Iris pigment epithelial cell (primary cell): ENCODE results near the gene CHCHD1.
"Not testable (repeated sequence)": the region's sequence is repeated elsewhere in the genome, so short reads cannot be mapped to it uniquely, and the experiment has no call there.

Experiments
- DNase-seq: peaks from one replicate; pipeline ENCODE4 v3.0.0-alpha.2; 2011; ENCODE audit warnings: low read depth

The CHCHD1 gene

DNA sequence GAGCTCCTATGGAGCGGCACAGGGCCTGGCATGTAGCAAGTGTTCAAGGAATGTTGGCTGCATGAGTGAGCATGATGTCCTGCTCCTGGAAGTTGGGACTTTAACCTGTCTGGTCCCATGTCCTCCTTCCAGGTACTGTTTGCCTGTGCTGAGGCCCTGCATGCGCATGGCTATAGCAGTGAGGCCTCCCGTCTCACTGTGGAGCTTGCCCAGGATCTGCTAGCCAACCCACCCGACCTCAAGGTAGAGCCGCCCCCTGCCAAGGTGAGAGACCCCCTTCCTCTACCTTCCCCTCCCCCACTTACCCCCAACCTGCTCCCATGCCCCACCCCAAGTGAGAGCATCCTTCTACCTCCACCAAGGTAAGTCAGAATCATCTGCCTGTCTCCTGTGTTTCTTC is 11.6 kb downstream of the CHCHD1 start:
- DNase-seq, result no peak

DNA sequence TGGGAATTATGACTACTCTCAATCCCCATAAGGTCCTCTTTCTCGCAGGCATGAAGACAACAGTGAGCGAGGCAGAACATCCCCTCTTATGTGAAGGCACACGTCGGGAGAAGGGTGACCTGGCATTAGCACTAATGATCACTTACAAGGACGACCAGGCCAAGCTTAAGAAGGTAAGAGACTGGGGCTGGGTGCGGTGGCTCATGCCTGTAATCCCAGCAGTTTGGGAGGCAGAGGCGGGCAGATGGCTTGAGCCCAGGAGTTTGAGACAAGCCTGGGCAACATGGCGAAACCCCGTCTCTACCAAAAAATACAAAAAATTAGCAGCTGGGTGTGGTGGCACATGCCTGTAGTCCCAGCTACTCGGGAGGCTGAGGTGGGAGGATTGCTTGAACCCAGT is 13.6 kb downstream of the CHCHD1 start:
- DNase-seq, result not testable (repeated sequence)

DNA sequence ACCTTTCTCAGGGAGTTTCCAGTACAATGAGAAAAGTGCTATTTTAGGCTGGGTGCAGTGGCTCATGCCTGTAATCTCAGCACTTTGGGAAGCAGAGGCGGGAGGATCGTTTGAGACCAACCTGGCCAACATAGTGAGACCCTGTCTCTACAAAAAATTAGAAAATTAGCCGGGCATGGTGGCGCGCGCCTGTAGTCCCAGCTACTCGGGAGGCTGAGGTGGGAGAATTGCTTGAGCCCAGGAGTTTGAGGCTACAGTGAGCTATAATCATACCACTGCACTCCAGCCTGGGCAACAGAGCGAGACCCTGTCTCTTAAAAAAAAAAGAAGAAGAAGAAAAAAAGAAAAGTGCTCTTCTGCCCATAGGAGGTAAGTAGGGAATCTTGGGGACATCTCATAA is 14.2 kb downstream of the CHCHD1 start:
- DNase-seq, result not testable (repeated sequence)

DNA sequence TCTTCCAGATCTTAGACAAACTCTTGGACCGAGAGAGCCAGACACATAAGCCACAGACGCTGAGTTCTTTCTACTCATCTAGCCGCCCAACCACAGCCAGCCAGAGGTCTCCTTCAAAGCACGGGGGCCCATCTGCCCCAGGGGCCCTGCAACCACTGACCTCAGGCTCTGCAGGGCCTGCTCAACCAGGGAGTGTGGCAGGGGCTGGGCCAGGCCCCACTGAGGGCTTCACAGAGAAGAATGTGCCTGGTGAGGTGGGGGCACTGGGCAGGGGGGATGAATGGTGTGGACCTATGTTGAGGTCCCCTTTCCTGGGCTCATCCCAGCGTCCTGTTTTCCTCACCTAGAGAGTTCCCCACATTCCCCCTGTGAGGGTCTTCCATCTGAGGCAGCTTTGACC is 14.9 kb downstream of the CHCHD1 start:
- no peak for DNase-seq

DNA sequence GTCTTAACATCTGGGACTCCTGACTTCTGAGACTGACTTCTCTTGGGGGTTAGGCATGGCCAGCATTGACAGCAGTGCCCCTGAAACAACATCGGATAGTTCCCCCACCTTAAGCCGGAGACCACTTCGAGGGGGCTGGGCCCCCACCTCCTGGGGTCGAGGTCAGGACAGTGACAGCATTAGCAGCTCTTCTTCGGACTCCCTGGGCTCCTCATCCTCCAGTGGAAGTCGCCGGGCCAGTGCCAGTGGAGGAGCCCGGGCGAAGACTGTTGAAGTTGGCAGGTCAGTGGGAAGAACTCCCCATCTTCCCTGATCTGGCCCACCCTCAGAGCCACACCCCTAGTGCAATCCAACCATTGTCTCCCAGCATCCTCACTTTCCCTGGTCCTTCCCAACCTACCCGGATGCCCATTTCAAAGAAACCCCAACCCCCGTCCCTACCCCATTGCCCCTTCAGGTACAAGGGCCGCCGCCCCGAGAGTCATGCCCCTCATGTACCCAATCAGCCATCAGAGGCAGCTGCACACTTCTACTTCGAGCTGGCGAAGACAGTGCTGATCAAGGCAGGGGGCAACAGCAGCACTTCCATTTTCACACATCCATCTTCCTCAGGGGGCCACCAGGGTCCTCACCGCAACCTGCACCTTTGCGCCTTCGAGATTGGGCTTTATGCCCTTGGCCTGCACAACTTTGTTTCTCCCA is 15.6 kb downstream of the CHCHD1 start:
- DNase-seq, result no peak

DNA sequence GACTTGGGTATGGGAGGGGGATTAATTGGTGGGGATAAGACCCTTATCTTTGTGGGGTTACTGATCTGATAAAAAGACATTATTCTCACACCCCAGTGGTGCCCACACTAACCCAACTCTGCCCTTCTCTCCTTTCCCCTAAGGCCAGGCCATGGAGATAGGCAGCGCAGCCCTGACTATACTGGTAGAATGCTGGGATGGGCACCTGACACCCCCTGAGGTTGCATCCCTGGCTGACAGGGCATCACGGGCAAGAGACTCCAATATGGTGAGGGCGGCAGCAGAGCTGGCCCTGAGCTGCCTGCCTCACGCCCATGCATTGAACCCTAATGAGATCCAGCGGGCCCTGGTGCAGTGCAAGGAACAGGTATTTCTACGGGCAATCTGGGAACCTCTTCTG is 16.2 kb downstream of the CHCHD1 start:
- DNase-seq, result no peak

DNA sequence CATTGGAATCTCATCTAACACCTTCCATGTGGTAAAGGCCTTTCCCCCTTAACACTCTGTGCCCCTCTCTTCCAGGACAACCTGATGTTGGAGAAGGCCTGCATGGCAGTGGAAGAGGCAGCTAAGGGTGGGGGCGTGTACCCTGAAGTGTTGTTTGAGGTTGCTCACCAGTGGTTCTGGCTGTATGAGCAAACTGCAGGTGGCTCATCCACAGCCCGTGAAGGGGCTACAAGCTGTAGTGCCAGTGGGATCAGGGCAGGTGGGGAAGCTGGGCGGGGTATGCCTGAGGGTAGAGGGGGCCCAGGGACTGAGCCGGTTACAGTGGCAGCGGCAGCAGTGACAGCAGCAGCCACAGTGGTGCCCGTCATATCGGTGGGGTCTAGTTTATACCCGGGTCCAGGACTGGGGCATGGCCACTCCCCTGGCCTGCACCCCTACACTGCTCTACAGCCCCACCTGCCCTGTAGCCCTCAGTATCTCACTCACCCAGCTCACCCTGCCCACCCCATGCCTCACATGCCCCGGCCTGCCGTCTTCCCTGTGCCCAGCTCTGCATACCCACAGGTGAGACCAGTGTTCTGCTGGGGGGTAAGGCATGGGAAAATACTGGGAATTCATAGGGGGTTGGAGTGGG is 17.2 kb downstream of the CHCHD1 start:
- no peak for DNase-seq

DNA sequence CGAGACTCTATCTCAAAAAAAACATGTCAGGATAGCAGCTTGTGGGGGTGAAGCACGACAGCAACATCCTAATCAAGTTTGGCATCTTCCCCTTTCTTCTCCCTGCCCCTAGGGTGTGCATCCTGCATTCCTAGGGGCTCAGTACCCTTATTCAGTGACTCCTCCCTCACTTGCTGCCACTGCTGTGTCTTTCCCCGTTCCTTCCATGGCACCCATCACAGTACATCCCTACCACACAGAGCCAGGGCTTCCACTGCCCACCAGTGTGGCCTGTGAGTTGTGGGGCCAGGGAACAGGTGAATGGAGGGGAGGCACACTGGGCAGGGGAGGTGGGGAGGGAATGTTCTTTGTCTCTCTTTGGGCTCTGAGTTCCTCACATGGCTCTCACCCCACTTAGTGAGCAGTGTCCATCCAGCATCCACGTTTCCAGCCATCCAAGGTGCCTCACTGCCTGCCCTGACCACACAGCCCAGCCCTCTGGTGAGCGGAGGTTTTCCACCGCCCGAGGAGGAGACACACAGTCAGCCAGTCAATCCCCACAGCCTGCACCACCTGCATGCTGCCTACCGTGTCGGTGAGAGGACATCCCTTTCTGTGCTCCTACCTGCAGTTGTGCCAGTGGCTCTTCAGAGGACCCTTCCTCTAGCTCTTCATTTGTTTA is 18.2 kb downstream of the CHCHD1 start:
- no peak for DNase-seq

DNA sequence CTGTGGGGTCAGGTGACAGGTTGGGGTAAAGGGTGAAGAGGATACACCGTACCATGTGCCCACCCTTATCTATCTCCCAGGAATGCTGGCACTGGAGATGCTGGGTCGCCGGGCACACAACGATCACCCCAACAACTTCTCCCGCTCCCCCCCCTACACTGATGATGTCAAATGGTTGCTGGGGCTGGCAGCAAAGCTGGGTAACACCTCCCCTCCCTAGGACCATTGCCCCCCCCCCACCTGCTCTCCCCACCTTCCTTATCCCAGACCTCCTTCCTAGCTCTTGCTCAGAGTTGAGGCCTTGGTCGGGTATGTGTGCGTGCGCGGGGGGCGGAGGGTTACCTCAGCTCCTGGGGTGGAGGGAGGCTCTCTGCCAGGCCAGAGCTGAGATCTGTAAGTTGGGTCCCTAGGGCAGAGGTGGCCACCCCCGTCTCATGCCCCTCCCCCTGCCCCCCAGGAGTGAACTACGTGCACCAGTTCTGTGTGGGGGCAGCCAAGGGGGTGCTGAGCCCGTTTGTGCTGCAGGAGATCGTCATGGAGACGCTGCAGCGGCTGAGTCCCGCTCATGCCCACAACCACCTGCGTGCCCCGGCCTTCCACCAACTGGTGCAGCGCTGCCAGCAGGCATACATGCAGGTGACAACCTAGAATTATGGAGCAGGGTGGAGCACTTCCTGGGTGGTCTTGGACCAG is 18.9 kb downstream of the CHCHD1 start:
- DNase-seq, result no peak

DNA sequence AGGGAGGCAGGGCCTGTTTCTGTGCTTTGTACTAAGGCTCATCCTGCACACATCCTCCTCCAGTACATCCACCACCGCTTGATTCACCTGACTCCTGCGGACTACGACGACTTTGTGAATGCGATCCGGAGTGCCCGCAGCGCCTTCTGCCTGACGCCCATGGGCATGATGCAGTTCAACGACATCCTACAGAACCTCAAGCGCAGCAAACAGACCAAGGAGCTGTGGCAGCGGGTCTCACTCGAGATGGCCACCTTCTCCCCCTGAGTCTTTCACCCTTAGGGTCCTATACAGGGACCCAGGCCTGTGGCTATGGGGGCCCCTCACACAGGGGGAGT is 19.4 kb downstream of the CHCHD1 start:
- no peak for DNase-seq

DNA sequence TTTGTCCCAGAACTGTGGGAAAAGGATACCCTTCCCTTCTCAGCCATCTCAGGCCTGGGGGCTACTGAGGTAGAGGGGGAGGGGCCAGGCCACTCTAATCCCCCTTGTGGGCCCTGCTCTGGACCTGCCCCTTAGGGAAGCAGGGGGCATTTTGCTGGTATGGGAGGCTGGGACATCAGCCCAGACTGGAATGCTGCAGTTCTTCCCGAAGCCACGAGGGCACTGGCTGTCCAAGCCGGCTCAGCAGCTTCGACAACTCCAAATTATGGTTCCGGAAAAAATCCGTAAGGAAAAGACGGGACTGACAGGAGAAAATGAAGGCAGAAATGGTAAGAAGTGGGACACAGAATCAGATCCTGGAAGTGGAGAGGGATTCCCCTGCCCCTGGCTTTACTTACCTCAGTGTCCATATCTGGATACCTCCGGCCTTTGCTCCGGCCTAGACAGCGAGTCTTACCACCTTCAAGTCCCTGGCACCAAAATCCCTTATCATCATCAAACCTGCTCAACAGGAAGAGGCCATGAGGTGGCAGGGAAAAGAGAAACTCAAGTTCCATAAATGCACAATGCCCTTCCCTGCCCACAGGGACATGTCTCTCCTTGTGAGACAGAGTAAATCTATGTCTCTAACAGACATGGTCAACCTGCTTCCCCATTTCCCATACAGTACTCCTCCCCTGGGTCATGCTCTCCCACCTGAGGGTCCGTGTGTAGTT is 20.6 kb downstream of the CHCHD1 start:
- DNase-seq, result no peak

DNA sequence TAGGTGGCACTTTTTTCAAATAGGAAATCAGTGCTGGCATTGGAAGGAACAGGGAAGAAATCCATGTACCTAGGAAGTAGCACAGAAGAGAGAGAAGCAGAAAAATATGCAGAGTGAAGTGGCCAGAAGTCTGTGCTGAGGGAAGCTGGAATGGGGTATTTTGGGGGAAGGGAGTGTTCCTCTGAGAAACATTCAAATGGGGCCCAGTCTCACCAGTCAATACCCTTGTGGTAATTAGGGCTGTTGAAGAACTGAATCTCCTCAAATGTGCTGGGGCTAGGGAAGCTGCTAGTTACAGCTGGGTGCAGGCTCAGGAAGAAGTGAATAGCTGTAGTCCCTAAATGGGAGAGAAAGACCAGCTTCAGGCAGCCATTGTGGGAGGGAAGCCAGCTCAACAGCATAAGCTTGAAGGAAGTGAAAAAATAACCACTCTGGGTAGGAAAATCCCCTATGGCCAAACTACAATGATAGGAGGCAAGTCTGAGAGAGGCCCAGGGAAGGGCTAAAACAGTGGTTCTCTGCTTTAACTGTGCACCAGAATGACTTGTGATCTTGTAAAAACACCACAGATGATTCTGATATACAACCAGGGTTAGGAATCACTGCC is 21.9 kb downstream of the CHCHD1 start:
- no peak for DNase-seq

DNA sequence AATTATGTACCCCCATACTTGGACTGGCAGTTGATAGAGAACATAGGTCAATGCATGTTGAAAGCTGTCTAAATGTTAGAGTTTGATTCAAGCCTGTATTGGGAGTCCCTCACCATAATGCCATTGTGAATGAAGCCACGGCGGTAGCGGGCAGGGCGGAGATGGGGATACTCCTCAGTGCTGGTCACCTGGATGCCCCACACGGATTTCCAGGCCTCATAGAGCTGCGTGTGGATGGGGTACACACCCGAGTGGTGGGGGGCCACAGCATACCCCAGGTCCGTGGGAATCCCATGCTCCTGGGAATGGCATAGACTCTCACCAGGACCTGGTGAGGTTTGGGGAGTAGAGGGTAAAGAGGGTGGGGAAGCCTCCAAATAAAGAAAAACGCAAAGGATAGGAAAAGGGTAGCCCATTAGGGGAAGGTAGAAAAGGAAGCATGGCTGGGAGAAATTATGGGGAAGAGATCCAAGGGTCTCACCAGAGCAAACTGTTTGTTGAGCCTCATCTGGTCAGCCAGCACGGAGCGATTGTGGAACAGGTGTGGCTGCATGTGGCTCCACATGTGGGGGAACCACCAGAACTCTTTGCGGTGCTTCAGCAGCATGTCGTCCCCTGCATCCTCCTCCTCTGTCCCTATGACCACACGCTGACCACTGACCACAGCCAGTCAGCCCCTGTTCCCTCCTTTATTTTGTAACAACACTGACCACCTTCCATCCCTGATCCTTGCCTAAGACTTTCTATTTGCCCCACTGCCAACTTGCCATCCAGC is 24.5 kb downstream of the CHCHD1 start:
- DNase-seq, result no peak

DNA sequence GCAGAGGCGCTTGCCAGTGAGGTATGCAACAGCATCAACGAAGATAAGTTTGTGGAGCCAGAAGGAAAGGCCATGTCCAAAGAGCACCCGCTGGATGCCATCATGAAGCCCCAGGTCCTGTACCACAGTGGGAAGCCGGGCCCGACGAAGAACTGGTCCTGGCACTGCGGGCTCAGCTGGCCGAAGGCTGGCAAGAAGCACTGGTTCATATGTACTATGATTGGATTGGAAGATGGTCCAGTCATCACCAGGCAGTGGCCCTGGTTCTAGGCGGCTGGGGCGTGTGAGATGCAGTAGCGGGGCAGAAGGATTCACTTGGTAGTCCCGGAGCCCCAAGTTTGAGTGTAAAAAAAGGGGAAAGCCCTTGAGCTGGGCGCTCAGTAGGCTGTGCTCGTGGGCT is 25.6 kb downstream of the CHCHD1 start:
- no peak for DNase-seq

DNA sequence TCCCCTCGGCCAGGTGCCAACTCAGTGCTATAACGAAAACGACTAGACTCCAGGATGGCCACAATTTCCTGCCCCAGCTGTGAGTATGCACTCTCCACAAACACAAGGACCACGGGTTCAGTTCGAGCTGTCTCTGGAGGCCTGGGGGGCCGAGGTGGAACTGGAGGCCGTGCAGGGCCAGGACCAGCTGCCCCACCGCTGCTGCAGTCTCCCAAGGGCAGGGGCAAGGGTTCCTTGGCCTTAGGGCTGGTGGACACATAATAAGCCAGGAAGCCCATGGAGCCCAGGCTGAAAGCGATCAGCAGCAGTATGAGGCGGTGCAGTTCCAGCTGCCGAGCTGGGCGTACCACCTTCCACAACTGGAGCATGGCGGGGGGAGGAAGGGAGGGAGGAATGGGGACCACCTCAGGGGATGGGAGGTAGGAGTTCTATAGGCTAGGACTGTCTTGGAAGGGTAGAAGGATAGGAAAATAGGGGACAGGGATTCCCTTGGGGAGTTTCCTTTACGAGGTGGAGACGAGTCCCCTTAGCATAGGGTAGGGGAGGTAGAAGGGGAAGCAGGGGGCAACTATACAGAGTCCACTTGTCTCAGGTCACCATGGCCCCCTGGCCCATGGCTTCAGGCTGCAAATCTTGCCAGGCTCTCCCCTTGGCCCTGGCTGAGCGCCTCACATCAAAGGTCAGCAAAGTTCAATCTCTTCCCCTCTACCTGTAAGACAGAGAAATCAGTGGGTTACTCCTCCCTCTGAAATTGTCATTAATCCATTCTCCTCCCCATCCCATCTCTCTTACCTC is 26.4 kb downstream of the CHCHD1 start:
- DNase-seq, result no peak

DNA sequence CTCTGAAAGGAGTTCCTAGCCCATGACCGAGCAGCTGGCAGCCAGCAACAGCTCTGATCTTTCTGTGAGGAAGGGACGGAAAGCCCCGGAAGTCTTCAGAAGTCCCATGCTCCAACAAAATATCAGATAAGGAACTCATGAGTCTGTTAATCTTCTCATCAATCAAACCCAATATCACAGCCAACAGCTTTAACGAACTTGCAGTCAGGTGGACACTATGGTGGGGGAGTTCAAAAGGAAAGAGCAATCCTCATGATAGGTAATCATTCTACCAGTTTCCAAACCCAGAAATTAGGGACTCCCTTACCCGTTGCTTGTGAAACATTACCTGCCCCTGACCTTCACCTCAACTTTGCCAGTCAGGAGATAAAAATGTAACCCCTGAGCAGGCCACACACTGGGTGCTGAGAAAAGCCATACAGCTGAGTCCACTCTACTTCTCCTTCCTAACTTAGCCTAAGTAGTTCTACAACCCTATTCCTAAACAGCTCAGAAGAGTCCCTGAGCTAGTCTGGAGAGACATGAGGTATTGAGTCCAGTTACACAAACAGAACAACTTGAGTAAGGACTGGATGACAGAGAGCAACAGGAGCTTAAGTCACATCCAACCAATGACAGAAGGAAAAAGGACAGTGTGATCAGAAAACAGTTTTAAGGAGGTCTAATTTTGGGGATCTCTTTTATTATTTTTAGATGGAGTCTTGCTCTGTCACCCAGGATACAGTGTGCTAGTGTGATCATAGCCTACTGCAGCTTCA is 27.4 kb downstream of the CHCHD1 start:
- no peak for DNase-seq

DNA sequence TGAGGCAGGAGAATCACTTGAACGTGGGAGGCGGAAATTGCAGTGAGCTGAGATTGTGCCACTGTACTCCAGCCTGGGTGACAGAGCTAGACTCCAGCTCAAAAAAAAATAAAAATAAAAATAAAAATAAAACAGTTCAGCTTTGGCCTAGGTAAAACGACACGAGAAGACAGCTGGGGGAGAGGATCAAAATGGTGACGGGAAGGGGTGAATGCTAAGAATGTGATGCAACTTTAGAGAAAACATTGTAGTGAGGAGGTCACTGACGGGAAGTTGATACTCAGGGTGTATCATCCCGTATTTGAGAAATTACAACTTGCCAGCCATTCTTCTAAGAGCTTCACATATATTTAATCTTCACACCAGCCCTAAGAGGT is 28.5 kb downstream of the CHCHD1 start:
- DNase-seq, result peak; percentile 65

DNA sequence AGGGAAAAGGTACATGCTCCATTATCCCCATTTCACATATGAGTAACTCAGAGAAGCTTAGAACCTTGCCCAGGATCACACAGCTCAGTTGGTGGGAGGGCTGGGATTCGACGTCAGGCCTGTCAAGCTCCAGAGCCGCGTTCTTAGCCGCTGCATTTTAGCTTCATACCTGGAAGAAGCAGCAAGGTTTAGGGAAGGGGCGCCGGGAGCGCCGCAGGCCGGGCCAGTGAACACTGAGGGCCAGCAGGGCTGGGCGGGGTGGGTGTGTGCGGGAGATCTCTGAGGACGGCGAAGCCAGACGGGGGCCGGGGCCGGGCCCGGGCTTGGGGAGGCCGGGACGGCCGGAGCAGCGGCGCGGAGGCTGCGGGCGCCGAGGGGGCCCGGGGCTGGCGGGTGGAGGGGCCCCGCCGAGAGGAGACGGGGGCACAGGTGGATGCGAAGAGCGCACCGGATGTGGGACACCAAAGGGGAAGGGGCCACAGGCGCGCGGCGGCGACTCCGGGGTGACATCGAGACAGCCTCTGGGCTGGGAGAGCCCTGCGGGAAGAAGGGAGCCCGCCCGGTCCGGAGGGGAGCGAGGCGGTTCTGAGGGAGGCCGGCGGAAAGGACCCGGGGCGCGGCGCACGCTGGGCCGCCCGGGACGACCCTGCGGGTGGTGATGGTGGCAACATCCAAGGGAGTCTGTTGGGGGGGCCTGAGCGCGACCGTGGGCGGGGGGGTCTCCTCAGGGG is 29.1 kb downstream of the CHCHD1 start:
- no peak for DNase-seq

DNA sequence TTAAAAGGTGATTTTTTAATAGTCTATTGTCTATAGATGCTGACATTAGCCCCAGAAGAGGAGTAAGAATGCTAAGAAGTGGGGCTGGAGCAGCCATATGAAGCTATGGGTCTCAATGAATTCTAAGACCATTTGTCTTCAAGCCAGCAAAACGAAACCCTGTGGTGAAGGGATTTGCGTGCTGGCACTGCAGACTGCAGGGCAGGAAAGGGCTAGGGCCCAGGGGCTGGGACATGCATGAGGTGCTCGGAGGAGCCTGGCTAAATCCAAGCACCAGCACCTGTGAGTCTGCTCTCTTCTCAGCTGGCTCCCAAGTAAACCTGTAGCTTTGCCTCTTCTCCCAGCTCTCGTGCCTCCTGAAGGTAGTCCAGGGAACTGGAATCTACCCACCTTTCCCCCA is 30.8 kb downstream of the CHCHD1 start:
- no peak for DNase-seq
